SK-N-SH (cell line): ENCODE results near the gene FRMD3. TPM values are rescaled to one million over a fixed set of nuclear protein-coding genes. Genes with fewer than 3 reads are reported as not detected.

Source experiments
- CTCF ChIA-PET: fragments of 300-600, 350-600 bp; formaldehyde crosslinking; extraction: SDS; loops from one replicate; lab custom pipeline; 2021; lab: Yijun Ruan, JAX
- POLR2A ChIA-PET: fragments of 350-600 bp; sonication (Branson Sonifier 250); formaldehyde crosslinking; extraction: SDS; loops from one replicate; lab custom pipeline; 2020; ENCODE audit warnings: antibody characterized with exemption, inconsistent platforms; lab: Yijun Ruan, JAX
- DNase-seq: peaks from one replicate; pipeline ENCODE4 v3.0.0; 2012
- H2AFZ ChIP-seq: fragments of 200-600 bp; sonication (generic); 2 replicates; pipeline ENCODE4 v1.8.1; 2016; ENCODE audit warnings: antibody characterized with exemption, mild to moderate bottlenecking, low read depth
- H3F3A ChIP-seq: fragments of 200-600 bp; sonication (generic); replicated peaks from 2 replicates; pipeline ENCODE3; 2016; ENCODE audit warnings: antibody characterized with exemption, mild to moderate bottlenecking; ENCODE audit not compliant: insufficient read depth
- H3K27ac ChIP-seq, 2 experiments: fragments of 200-500 bp in 1 of 2; fragments of 200-600 bp in 1 of 2; sonication (Bioruptor generic) in 1 of 2; sonication (generic), shearing (Covaris generic) in 1 of 2; 2 replicates each; pipeline versions ENCODE4 v1.5.1 to v1.6.1; 2014 to 2016; ENCODE audit warnings: low read depth in 2 of 2, inconsistent platforms in 1 of 2, low read length in 1 of 2, mild to moderate bottlenecking in 1 of 2, mixed read lengths in 1 of 2
- H3K27me3 ChIP-seq: fragments of 200-600 bp; sonication (generic), shearing (Covaris generic); 2 replicates; pipeline ENCODE4 v1.6.1; 2016; ENCODE audit warnings: mixed run types; ENCODE audit not compliant: insufficient read depth
- H3K36me3 ChIP-seq, 2 experiments: fragments of 200-500 bp in 1 of 2; fragments of 200-600 bp in 1 of 2; sonication (Bioruptor generic) in 1 of 2; sonication (generic) in 1 of 2; replicated peaks in 1 of 2; 2 replicates each; pipeline versions ENCODE3 to v1.5.1; 2014 to 2016; ENCODE audit warnings: low read length in 1 of 2, mild to moderate bottlenecking in 1 of 2; ENCODE audit not compliant: insufficient read depth in 2 of 2, control insufficient read depth in 1 of 2
- H3K4me1 ChIP-seq, 2 experiments: fragments of 200-500 bp in 1 of 2; fragments of 200-600 bp in 1 of 2; sonication (Bioruptor generic) in 1 of 2; sonication (generic), shearing (Covaris generic) in 1 of 2; 2 replicates each; pipeline versions ENCODE4 v1.5.1 to v1.6.1; 2014 to 2016; ENCODE audit warnings: low read depth in 1 of 2, low read length in 1 of 2, mixed run types in 1 of 2; ENCODE audit not compliant: insufficient read depth in 2 of 2, control insufficient read depth in 1 of 2
- H3K4me2 ChIP-seq: fragments of 200-600 bp; sonication (generic), shearing (Covaris generic); 2 replicates; pipeline ENCODE4 v1.6.1; 2017; ENCODE audit warnings: mixed run types
- H3K4me3 ChIP-seq, 2 experiments: fragments of 200-500 bp in 1 of 2; fragments of 200-600 bp in 1 of 2; sonication (Bioruptor generic) in 1 of 2; sonication (generic), shearing (Covaris generic) in 1 of 2; 2 replicates each; pipeline versions ENCODE4 v1.5.1 to v1.8.1; 2014 to 2016; ENCODE audit warnings: low read depth in 2 of 2, inconsistent platforms in 1 of 2, low read length in 1 of 2, mild to moderate bottlenecking in 1 of 2, mixed read lengths in 1 of 2, moderate library complexity in 1 of 2
- H3K79me2 ChIP-seq: fragments of 200-600 bp; sonication (generic); 2 replicates; pipeline ENCODE4 v1.8.1; 2017; ENCODE audit warnings: mild to moderate bottlenecking; ENCODE audit not compliant: insufficient read depth
- H3K9ac ChIP-seq: fragments of 200-600 bp; sonication (generic); 2 replicates; pipeline ENCODE4 v1.6.1; 2017; ENCODE audit warnings: mixed run types
- H3K9me2 ChIP-seq: fragments of 200-600 bp; sonication (generic); 2 replicates; pipeline ENCODE4 v1.6.1; 2017; ENCODE audit warnings: mixed run types
- H3K9me3 ChIP-seq: fragments of 200-600 bp; sonication (generic); 2 replicates; pipeline ENCODE4 v1.6.1; 2017; ENCODE audit warnings: mixed run types, mild to moderate bottlenecking, moderate library complexity
- H4K20me1 ChIP-seq: fragments of 200-600 bp; sonication (generic); 2 replicates; pipeline ENCODE4 v1.6.1; 2017; ENCODE audit warnings: mild to moderate bottlenecking, mixed run types; ENCODE audit not compliant: insufficient read depth
- EP300 ChIP-seq, 2 experiments: IDR thresholded peaks; 2 replicates each; pipeline versions ENCODE4 v1.4.0 to v1.6.1; 2012; ENCODE audit warnings: borderline replicate concordance in 1 of 2, low read depth in 1 of 2, low read length in 1 of 2
- EZH2phosphoT487 ChIP-seq: fragments of 200-600 bp; sonication (generic); IDR thresholded peaks from 2 replicates; pipeline ENCODE4 v1.6.1; 2017; ENCODE audit warnings: low read depth, mixed run types, mild to moderate bottlenecking, antibody characterized with exemption, moderate library complexity, borderline replicate concordance
- FOSL2 ChIP-seq: IDR thresholded peaks from 2 replicates; pipeline ENCODE4 v1.4.0; 2012; ENCODE audit warnings: low read depth, mild to moderate bottlenecking, moderate library complexity, borderline replicate concordance
- GABPA ChIP-seq: IDR thresholded peaks from 2 replicates; pipeline ENCODE4 v1.4.0; 2012; ENCODE audit warnings: low read depth, mild to moderate bottlenecking
- GATA2 ChIP-seq: sonication (generic); formaldehyde crosslinking; IDR thresholded peaks from 2 replicates; pipeline ENCODE4 v1.5.0; 2020; ENCODE audit warnings: mild to moderate bottlenecking, missing genetic modification reagents
- JUND ChIP-seq: IDR thresholded peaks from 2 replicates; pipeline ENCODE4 v1.4.0; 2012
- MXI1 ChIP-seq: IDR thresholded peaks from 2 replicates; pipeline ENCODE4 v1.6.1; 2012; ENCODE audit warnings: mild to moderate bottlenecking, low read depth, low read length, improper control_type of control experiment
- NRF1 ChIP-seq: IDR thresholded peaks from 2 replicates; pipeline ENCODE4 v1.6.1; 2012; ENCODE audit warnings: low read depth, mild to moderate bottlenecking, low read length
- RAD21 ChIP-seq: IDR thresholded peaks from 2 replicates; pipeline ENCODE4 v1.6.1; 2012; ENCODE audit warnings: mild to moderate bottlenecking, low read length
- REST ChIP-seq: IDR thresholded peaks from 2 replicates; pipeline ENCODE4 v1.6.1; 2012; ENCODE audit warnings: mild to moderate bottlenecking, low read depth, low read length, moderate library complexity
- RFX5 ChIP-seq: IDR thresholded peaks from 2 replicates; pipeline ENCODE4 v1.6.1; 2012; ENCODE audit warnings: mild to moderate bottlenecking, improper control_type of control experiment, low read length
- WGBS: methylation state at CpG from one replicate; pipeline ENCODE4 v1.1.6; 2017; ENCODE audit warnings: low lambda C conversion rate; 5-methylcytosine and 5-hydroxymethylcytosine counted together
- polyA plus RNA-seq, 3 experiments: library from polyadenylated mRNA; depleted of rRNA; stranded (reverse); fragments of >200 nt; gene quantifications; 2 replicates each; pipeline ENCODE4 v1.2.3, GENCODE V29; 2012
- TF ChIP-seq, protein P1 (sequence below): IDR thresholded peaks from 2 replicates; pipeline ENCODE4 v1.4.0; 2012; ENCODE audit warnings: low read depth, borderline replicate concordance
- TF ChIP-seq, protein P2 (sequence below): IDR thresholded peaks from 2 replicates; pipeline ENCODE4 v1.4.0; 2012; ENCODE audit warnings: low read depth, borderline replicate concordance
- TF ChIP-seq, protein P3 (sequence below): fragments of 150-350 bp; IDR thresholded peaks from 2 replicates; pipeline ENCODE4 v1.6.1; 2016; ENCODE audit warnings: mild to moderate bottlenecking, low read depth, low read length

The FRMD3 gene
- polyA plus RNA-seq, 1 of the 3 experiments (the other 2 are of a cell fraction) = 0.89 TPM

DNA sequence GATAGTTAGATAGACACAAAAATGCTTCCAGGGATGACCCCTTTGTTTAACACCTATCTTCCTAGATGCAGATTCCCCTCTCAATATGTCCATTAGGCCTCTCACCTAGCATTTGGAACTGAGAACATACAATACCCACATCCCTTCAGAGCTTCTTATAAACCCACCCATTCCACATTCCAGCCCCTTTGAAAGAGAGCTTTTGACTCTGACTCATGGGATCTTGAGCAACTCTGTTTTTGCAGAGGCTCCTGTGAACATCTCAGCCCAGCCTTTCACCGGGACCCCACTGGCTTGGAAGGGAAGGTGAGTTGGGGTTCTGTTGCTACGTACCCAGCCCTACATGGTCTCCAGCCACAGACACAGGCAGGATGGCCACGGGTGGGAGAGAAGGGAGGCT is 195.5 kb downstream of the FRMD3 start (continued):
- TF ChIP-seq REST (no peak), RFX5 (no peak)
- TF ChIP-seq, protein P1, sequence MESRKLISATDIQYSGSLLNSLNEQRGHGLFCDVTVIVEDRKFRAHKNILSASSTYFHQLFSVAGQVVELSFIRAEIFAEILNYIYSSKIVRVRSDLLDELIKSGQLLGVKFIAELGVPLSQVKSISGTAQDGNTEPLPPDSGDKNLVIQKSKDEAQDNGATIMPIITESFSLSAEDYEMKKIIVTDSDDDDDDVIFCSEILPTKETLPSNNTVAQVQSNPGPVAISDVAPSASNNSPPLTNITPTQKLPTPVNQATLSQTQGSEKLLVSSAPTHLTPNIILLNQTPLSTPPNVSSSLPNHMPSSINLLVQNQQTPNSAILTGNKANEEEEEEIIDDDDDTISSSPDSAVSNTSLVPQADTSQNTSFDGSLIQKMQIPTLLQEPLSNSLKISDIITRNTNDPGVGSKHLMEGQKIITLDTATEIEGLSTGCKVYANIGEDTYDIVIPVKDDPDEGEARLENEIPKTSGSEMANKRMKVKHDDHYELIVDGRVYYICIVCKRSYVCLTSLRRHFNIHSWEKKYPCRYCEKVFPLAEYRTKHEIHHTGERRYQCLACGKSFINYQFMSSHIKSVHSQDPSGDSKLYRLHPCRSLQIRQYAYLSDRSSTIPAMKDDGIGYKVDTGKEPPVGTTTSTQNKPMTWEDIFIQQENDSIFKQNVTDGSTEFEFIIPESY = no peak

DNA sequence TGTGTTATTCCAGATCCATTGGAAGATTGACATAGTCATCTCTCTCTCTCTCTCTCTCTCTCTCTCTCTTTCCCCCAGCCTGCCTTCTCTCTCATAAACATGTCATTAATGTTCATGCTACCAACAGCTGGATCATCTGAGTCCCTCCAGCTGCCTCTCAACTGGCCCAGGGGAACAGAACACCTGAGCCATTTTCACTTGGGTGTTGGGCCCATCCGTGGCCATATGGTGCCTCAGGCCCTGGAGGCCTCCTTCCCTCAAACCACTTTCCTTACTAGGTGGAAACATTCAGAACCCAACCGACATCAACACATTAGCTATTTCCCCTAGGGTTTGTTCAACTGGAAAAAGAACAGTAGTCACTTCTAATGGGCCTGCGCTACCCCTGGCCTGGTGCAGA is 196.2 kb downstream of the FRMD3 start:
- peaks cover 0 to 3% of the 10 kb centered on the region in 2 experiments for H3K36me3 ChIP-seq
- no peaks in the 10 kb centered on the region for H3F3A ChIP-seq
- no peak for DNase-seq
- WGBS = 74% methylated on average over 3 of the region's 3 CpGs
- H4K20me1 ChIP-seq = no peaks in the 10 kb centered on the region
- ChIA-PET CTCF (interaction anchor here (0.7 to 3.3 kb wide), 3 partner anchors 196 to 221 kb away, joined by 3 to 12 read pairs (median 5); partner anchors contain the start of gene FRMD3), POLR2A (interaction anchor here (0.6 to 0.7 kb wide), 2 partner anchors 12 to 38 kb away, joined by 4 read pairs; no protein-coding TSS in a partner anchor)
- peaks cover 3% of the 10 kb centered on the region; the same call in 1 of the 2 replicates for H3K79me2 ChIP-seq
- no peak overlapping the region for H2AFZ ChIP-seq
- peaks cover 0 to 16% of the 10 kb centered on the region in 2 experiments; a peak in 2 of 4 replicates for H3K4me1 ChIP-seq
- no peak overlapping the region for H3K4me3 ChIP-seq
- TF ChIP-seq NRF1 (no peak), JUND (no peak), RFX5 (no peak), RAD21 (no peak), GABPA (no peak), FOSL2 (no peak), EZH2phosphoT487 (no peak), GATA2 (CRISPR knock-in tag) (no peak), EP300 (IDR thresholded peaks at IDR 0.05; ENCODE audit: borderline replicate concordance in 1 of 2, low read depth in 1 of 2, low read length in 1 of 2) (no peak), MXI1 (no peak)
- TF ChIP-seq, protein P2, sequence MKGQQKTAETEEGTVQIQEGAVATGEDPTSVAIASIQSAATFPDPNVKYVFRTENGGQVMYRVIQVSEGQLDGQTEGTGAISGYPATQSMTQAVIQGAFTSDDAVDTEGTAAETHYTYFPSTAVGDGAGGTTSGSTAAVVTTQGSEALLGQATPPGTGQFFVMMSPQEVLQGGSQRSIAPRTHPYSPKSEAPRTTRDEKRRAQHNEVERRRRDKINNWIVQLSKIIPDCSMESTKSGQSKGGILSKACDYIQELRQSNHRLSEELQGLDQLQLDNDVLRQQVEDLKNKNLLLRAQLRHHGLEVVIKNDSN = no peak
- TF ChIP-seq, protein P3, sequence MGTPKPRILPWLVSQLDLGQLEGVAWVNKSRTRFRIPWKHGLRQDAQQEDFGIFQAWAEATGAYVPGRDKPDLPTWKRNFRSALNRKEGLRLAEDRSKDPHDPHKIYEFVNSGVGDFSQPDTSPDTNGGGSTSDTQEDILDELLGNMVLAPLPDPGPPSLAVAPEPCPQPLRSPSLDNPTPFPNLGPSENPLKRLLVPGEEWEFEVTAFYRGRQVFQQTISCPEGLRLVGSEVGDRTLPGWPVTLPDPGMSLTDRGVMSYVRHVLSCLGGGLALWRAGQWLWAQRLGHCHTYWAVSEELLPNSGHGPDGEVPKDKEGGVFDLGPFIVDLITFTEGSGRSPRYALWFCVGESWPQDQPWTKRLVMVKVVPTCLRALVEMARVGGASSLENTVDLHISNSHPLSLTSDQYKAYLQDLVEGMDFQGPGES = no peak
- TF ChIP-seq, protein P1 = no peak
- no peak overlapping the region for H3K4me2 ChIP-seq
- H3K9ac ChIP-seq = no peak overlapping the region
- no peak overlapping the region for H3K27ac ChIP-seq
- H3K9me2 ChIP-seq = no peaks in the 10 kb centered on the region
- H3K9me3 ChIP-seq = no peaks in the 10 kb centered on the region
- H3K27me3 ChIP-seq = no peaks in the 10 kb centered on the region
